Pulmonary artery endothelial cell (primary cell): ENCODE measurements around the gene AMZ2. TPM values are rescaled to one million over a fixed set of nuclear protein-coding genes. Genes with fewer than 3 reads are reported as not detected.

Source experiments
- total RNA-seq: library from RNA; depleted of rRNA; stranded (reverse); fragments of >200 nt; gene quantifications from 2 replicates; pipeline ENCODE4 v1.2.3, GENCODE V29; 2014

AMZ2 gene
- total RNA-seq, 1 donor from 2014 or later = 52.4 TPM

Other genes with a start within 250 kb of the AMZ2 start
- gene KPNA2, start 212.3 kb upstream of the AMZ2 start, total RNA-seq = 130 and 244 TPM in 2 replicates
- 0.14 and 0.73 TPM in 2 replicates for gene SLC16A6, start 43.1 kb downstream of the AMZ2 start, total RNA-seq
- 2.3 and 3.0 TPM in 2 replicates for gene ARSG, start 43.5 kb downstream of the AMZ2 start, total RNA-seq
- gene WIPI1, start 209.5 kb downstream of the AMZ2 start, total RNA-seq = 51.8 and 55.0 TPM in 2 replicates